Neural cell (in vitro differentiated cells): ENCODE measurements around the gene TRMO. TPM values are rescaled to one million over a fixed set of nuclear protein-coding genes. Genes with fewer than 3 reads are reported as not detected.

ENCODE experiments used
- H2AFZ ChIP-seq: fragments of 200-600, 300-800 bp; sonication (generic), shearing (Covaris generic); 2 replicates; pipeline ENCODE4 v1.6.0; 2014; ENCODE audit warnings: low read depth, mild to moderate bottlenecking, antibody characterized with exemption, low read length, moderate library complexity
- H3F3A ChIP-seq: fragments of 200-600 bp; shearing (Covaris generic); 2 replicates; pipeline ENCODE4 v1.6.1; 2016; ENCODE audit warnings: mild to moderate bottlenecking, moderate library complexity, mixed read lengths, antibody characterized with exemption, low read length; ENCODE audit not compliant: insufficient read depth, poor library complexity, severe bottlenecking
- H3K27ac ChIP-seq: fragments of 200-600, 300-800 bp; sonication (generic), shearing (Covaris generic); 2 replicates; pipeline ENCODE4 v1.5.1; 2014; ENCODE audit warnings: mild to moderate bottlenecking, low read length, moderate library complexity
- H3K27me3 ChIP-seq: fragments of 300-800, 200-600 bp; sonication (generic), shearing (Covaris generic); 2 replicates; pipeline ENCODE4 v1.6.0; 2014; ENCODE audit warnings: mild to moderate bottlenecking, low read depth, low read length, moderate library complexity; ENCODE audit not compliant: insufficient read depth
- H3K36me3 ChIP-seq: fragments of 300-800, 200-600 bp; sonication (generic), shearing (Covaris generic); 2 replicates; pipeline ENCODE4 v1.5.1; 2014; ENCODE audit warnings: mild to moderate bottlenecking, antibody characterized with exemption, low read length, moderate library complexity; ENCODE audit not compliant: insufficient read depth
- H3K4me2 ChIP-seq: fragments of 300-800, 200-600 bp; sonication (generic), shearing (Covaris generic); 2 replicates; pipeline ENCODE4 v1.6.0; 2014; ENCODE audit warnings: mild to moderate bottlenecking, low read length
- H3K4me3 ChIP-seq: fragments of 300-800, 200-600 bp; sonication (generic), shearing (Covaris generic); 2 replicates; pipeline ENCODE4 v1.5.1; 2014; ENCODE audit warnings: mild to moderate bottlenecking, low read length, moderate library complexity
- H3K79me2 ChIP-seq: fragments of 200-600 bp; shearing (Covaris generic); replicated peaks from 2 replicates; pipeline ENCODE4 v1.6.0; 2014; ENCODE audit warnings: mild to moderate bottlenecking, low read length, moderate library complexity; ENCODE audit not compliant: insufficient read depth
- H3K9ac ChIP-seq: fragments of 300-800, 200-600 bp; sonication (generic), shearing (Covaris generic); 2 replicates; pipeline ENCODE4 v1.6.1; 2016; ENCODE audit warnings: mild to moderate bottlenecking, low read length, mixed read lengths
- H3K9me2 ChIP-seq: fragments of 200-600 bp; shearing (Covaris generic); 2 replicates; pipeline ENCODE4 v1.6.1; 2016; ENCODE audit warnings: mild to moderate bottlenecking, low read length, mixed read lengths; ENCODE audit not compliant: insufficient read depth
- H3K9me3 ChIP-seq: fragments of 200-600, 300-800 bp; sonication (generic), shearing (Covaris generic); 2 replicates; pipeline ENCODE4 v1.6.1; 2016; ENCODE audit warnings: mild to moderate bottlenecking, mixed run types, low read length, moderate library complexity, mixed read lengths
- H4K20me1 ChIP-seq: fragments of 200-600 bp; shearing (Covaris generic); 2 replicates; pipeline ENCODE4 v1.6.1; 2016; ENCODE audit warnings: mild to moderate bottlenecking, mixed run types; ENCODE audit not compliant: insufficient read depth
- CTCF ChIP-seq: fragments of 450-650 bp; IDR thresholded peaks from 2 replicates; pipeline ENCODE4 v1.5.1; 2014; ENCODE audit warnings: antibody characterized with exemption, mild to moderate bottlenecking, moderate library complexity; ENCODE audit not compliant: poor library complexity, severe bottlenecking
- EP300 ChIP-seq: fragments of 450-650 bp; conservative IDR thresholded peaks from 2 replicates; pipeline ENCODE4 v1.6.1; 2014; ENCODE audit warnings: antibody characterized with exemption, mild to moderate bottlenecking, moderate library complexity; ENCODE audit not compliant: poor library complexity, severe bottlenecking
- EZH2 ChIP-seq: fragments of 200-600, 300-800 bp; shearing (Covaris generic), sonication (generic); IDR thresholded peaks from 2 replicates; pipeline ENCODE4 v1.6.1; 2014; ENCODE audit warnings: antibody characterized with exemption, low read length, borderline replicate concordance, mild to moderate bottlenecking; ENCODE audit not compliant: insufficient read depth, poor library complexity, severe bottlenecking
- MXI1 ChIP-seq: fragments of 450-650 bp; conservative IDR thresholded peaks from 2 replicates; pipeline ENCODE4 v1.6.1; 2014; ENCODE audit warnings: antibody characterized with exemption, mild to moderate bottlenecking; ENCODE audit not compliant: poor library complexity, severe bottlenecking
- POLR2AphosphoS5 ChIP-seq: IDR thresholded peaks from 2 replicates; pipeline ENCODE4 v1.6.1; 2012
- RAD21 ChIP-seq: fragments of 450-650 bp; conservative IDR thresholded peaks from 2 replicates; pipeline ENCODE4 v1.6.1; 2014; ENCODE audit warnings: antibody characterized with exemption, mild to moderate bottlenecking, moderate library complexity
- REST ChIP-seq: IDR thresholded peaks from 2 replicates; pipeline ENCODE4 v1.6.1; 2012; ENCODE audit warnings: borderline replicate concordance
- SMC3 ChIP-seq: fragments of 450-650 bp; conservative IDR thresholded peaks from 2 replicates; pipeline ENCODE4 v1.6.1; 2014; ENCODE audit warnings: antibody characterized with exemption, mild to moderate bottlenecking, moderate library complexity; ENCODE audit not compliant: poor library complexity
- TAF1 ChIP-seq: IDR thresholded peaks from 2 replicates; pipeline ENCODE4 v1.6.1; 2012; ENCODE audit warnings: low read depth
- polyA plus RNA-seq: library from polyadenylated mRNA; depleted of rRNA; stranded (reverse); fragments of >200 nt; gene quantifications from 2 replicates; pipeline ENCODE4 v1.2.3, GENCODE V29; 2014

The TRMO gene
- polyA plus RNA-seq, 1 donor from 2014 or later: 15.4 TPM

- Histone ChIP-seq H3K9me2 (no peaks in the 10 kb centered on the region), H2AFZ (no peak overlapping the region), H3K79me2 (no peaks in the 10 kb centered on the region), H3K9ac (no peak overlapping the region), H3K4me2 (no peak overlapping the region), H4K20me1 (no peaks in the 10 kb centered on the region), H3F3A (no peaks in the 10 kb centered on the region), H3K27me3 (peaks cover 73% of the 10 kb centered on the region), H3K9me3 (no peaks in the 10 kb centered on the region), H3K36me3 (no peaks in the 10 kb centered on the region), H3K4me3 (no peak overlapping the region), H3K27ac (no peak overlapping the region)
- TF ChIP-seq EZH2 (no peak), SMC3 (no peak), EP300 (no peak), RAD21 (no peak), MXI1 (no peak), CTCF (no peak), REST (no peak), TAF1 (no peak), POLR2AphosphoS5 (no peak)
Observed at GRCh38 chr9:97858826-97859225, 63.5 kb downstream of the TRMO start.

- no peaks in the 10 kb centered on the region for H4K20me1 ChIP-seq
- no peak overlapping the region for H3K27ac ChIP-seq
- no peak overlapping the region for H3K4me2 ChIP-seq
Observed at GRCh38 chr9:97858393-97858713, 63.9 kb downstream of the TRMO start.

More at GRCh38 chr9:97858393-97858713, 63.9 kb downstream of the TRMO start:
- no peaks in the 10 kb centered on the region for H3K9me2 ChIP-seq
- no peaks in the 10 kb centered on the region for H3F3A ChIP-seq
- H3K9me3 ChIP-seq: no peaks in the 10 kb centered on the region
- no peak overlapping the region for H2AFZ ChIP-seq
- H3K79me2 ChIP-seq: no peaks in the 10 kb centered on the region
- no peaks in the 10 kb centered on the region for H3K36me3 ChIP-seq
- no peak for TF ChIP-seq EZH2
- no peak for TF ChIP-seq MXI1
- no peak for TF ChIP-seq POLR2AphosphoS5
- TF ChIP-seq RAD21: no peak
- no peak for TF ChIP-seq REST
- TF ChIP-seq EP300: no peak
- TF ChIP-seq CTCF: no peak
- TF ChIP-seq SMC3: no peak
- TF ChIP-seq TAF1: no peak
- no peak overlapping the region for H3K9ac ChIP-seq
- peaks cover 77% of the 10 kb centered on the region for H3K27me3 ChIP-seq
- peak overlapping the region; percentile 64 for H3K4me3 ChIP-seq
